Right renal pelvis (tissue), 4 donors: Measurements from ENCODE around the gene CEP350. TPM values are rescaled to one million over a fixed set of nuclear protein-coding genes. Genes with fewer than 3 reads are reported as not detected.
"Not testable (repeated sequence)": the region's sequence is repeated elsewhere in the genome, so short reads cannot be mapped to it uniquely, and the experiment has no call there.

Source experiments
- DNase-seq, 4 donors: peaks; one replicate each; pipeline ENCODE4 v3.0.0-alpha.2; 2013; ENCODE audit warnings: low read depth in 4 of 4, low spot score in 3 of 4, missing footprints in 1 of 4
- polyA plus RNA-seq, 4 donors: library from polyadenylated mRNA; unstranded; fragments of 120-200 nt; gene quantifications; one replicate each; pipeline ENCODE4 v1.2.1, GENCODE V29; 2013; ENCODE audit not compliant: insufficient read length in 4 of 4

The CEP350 gene
- polyA plus RNA-seq, 4 donors = 26.4 to 28.9 (median 28.3) TPM

GRCh38 chr1:180112984-180113647 lies 158.5 kb downstream of the CEP350 start:
- DNase-seq = peak; percentile 4 to 20 (median 14)

GRCh38 chr1:180114396-180114945 lies 159.9 kb downstream of the CEP350 start:
- no peak for DNase-seq

GRCh38 chr1:180116964-180117763 lies 162.6 kb downstream of the CEP350 start:
- no peak for DNase-seq

- DNase-seq = no peak
Observed at GRCh38 chr1:180117764-180118116, 163.1 kb downstream of the CEP350 start.

- no peak for DNase-seq
Observed at GRCh38 chr1:180119837-180120236, 165.2 kb downstream of the CEP350 start.

- DNase-seq = no peak
Observed at GRCh38 chr1:180123463-180123936, 168.9 kb downstream of the CEP350 start.

GRCh38 chr1:180130651-180131050 lies 176.0 kb downstream of the CEP350 start:
- DNase-seq = no peak

GRCh38 chr1:180131510-180131909 lies 176.9 kb downstream of the CEP350 start:
- no peak for DNase-seq

- DNase-seq = no peak
Observed at GRCh38 chr1:180133193-180133592, 178.6 kb downstream of the CEP350 start.

- not testable (repeated sequence) for DNase-seq
Observed at GRCh38 chr1:180133688-180134087, 179.1 kb downstream of the CEP350 start.

GRCh38 chr1:180135535-180135934 lies 180.9 kb downstream of the CEP350 start:
- no peak for DNase-seq

GRCh38 chr1:180136331-180136967 lies 181.8 kb downstream of the CEP350 start:
- DNase-seq = no peak

- DNase-seq = no peak
Observed at GRCh38 chr1:180136968-180137356, 182.4 kb downstream of the CEP350 start.

GRCh38 chr1:180137776-180138175 lies 183.2 kb downstream of the CEP350 start:
- no peak for DNase-seq

GRCh38 chr1:180141381-180141934 lies 186.8 kb downstream of the CEP350 start:
- DNase-seq = no peak

- DNase-seq = no peak
Observed at GRCh38 chr1:180143359-180143758, 188.7 kb downstream of the CEP350 start.

- DNase-seq = no peak
Observed at GRCh38 chr1:180144659-180145357, 190.2 kb downstream of the CEP350 start.

- no peak for DNase-seq
Observed at GRCh38 chr1:180145446-180145845, 190.8 kb downstream of the CEP350 start.

- no peak for DNase-seq
Observed at GRCh38 chr1:180150982-180151381, 196.4 kb downstream of the CEP350 start.

- no peak for DNase-seq
Observed at GRCh38 chr1:180151508-180151907, 196.9 kb downstream of the CEP350 start.
